Measurements from ENCODE around the gene UBAC1.

DNA sequence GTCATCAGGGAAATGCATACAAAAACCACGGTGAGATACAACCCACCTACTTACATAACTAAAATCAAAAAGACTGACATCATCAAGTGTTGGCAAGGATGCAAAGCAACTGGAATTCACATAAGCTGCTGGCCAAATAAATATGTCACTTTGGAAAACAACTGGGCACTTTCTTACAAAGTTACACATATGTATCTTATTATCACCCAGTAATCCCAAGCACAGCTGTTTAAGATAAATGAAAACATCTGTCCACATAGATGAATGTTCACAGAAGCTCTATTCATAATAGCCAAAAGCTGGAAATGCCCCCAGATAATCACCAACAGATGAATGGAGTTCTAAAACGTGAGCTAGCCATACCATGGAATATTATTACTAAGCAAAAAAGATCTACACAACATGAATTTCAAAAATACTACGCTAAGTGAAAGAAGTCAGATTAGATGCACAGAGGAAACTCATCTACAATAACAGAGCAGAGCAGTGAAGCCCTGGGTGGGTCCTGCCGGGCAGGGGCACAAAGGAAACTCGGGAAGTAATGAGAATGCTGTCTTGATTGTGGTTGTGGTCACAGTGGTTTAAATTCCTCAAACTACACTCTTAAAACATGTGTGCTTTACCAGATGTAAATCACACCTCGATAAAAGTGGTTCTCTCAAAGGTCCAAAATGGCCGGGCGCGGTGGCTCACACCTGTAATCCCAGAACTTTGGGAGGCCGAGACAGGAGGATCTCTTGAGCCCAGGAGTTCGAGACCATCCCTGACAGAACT is 62.4 kb downstream of the UBAC1 start:
- TF ChIP-seq, protein P1, sequence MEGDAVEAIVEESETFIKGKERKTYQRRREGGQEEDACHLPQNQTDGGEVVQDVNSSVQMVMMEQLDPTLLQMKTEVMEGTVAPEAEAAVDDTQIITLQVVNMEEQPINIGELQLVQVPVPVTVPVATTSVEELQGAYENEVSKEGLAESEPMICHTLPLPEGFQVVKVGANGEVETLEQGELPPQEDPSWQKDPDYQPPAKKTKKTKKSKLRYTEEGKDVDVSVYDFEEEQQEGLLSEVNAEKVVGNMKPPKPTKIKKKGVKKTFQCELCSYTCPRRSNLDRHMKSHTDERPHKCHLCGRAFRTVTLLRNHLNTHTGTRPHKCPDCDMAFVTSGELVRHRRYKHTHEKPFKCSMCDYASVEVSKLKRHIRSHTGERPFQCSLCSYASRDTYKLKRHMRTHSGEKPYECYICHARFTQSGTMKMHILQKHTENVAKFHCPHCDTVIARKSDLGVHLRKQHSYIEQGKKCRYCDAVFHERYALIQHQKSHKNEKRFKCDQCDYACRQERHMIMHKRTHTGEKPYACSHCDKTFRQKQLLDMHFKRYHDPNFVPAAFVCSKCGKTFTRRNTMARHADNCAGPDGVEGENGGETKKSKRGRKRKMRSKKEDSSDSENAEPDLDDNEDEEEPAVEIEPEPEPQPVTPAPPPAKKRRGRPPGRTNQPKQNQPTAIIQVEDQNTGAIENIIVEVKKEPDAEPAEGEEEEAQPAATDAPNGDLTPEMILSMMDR (conservative IDR thresholded peaks at IDR 0.05 in 1 of 2, IDR thresholded peaks at IDR 0.05 in 1 of 2; ENCODE audit: extremely low read depth in 1 of 2, insufficient read depth in 1 of 2, low read depth in 1 of 2, low read length in 2 of 2): no peak
- no peak for TF ChIP-seq EZH2 (IDR thresholded peaks at IDR 0.05; ENCODE audit: borderline replicate concordance, low read length)

All from mammary epithelial cell (primary cell).